HG03457 (cell line): ENCODE results near the gene PPIF.

Experiments used
- ATAC-seq: cut with Tn5 transposase; IDR thresholded peaks from one replicate; pipeline ENCODE4 v1.9.1; 2021; ENCODE audit warnings: moderate number of reproducible peaks; ENCODE audit not compliant: unreplicated experiment

PPIF gene

DNA sequence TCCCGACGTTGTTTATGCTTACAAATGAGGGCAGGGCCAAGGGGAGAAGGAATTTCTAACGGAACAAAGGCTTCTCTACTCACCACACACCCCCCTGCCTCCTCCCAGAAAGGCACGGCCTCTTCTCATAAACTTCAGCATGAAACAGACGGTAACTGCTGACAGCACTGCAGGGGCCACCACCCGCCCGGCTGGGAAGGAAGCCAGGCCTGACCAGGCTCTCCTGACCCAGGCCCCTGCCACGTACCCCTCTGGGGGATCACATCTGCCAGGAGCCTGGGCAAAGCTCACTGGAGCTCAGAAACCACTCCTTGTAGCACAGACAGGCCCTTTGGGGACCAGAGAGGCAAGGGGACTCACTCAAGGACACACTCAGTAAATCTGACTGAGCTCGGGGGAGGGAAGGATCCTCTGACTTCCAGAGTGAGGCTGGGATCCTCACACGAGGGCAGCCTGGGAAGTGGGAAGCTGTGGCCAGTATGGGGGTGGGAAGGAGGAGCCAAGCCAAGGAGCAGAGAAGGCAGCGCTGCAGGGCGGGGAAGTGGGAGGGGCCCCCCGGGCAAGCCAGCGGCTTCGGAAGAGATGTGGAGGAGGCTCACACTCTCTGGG lies 52.1 kb downstream of the PPIF start:
- ATAC-seq: no peak

- ATAC-seq: no peak
Observed at GRCh38 chr10:79400146-79401004, 53.1 kb downstream of the PPIF start.

DNA sequence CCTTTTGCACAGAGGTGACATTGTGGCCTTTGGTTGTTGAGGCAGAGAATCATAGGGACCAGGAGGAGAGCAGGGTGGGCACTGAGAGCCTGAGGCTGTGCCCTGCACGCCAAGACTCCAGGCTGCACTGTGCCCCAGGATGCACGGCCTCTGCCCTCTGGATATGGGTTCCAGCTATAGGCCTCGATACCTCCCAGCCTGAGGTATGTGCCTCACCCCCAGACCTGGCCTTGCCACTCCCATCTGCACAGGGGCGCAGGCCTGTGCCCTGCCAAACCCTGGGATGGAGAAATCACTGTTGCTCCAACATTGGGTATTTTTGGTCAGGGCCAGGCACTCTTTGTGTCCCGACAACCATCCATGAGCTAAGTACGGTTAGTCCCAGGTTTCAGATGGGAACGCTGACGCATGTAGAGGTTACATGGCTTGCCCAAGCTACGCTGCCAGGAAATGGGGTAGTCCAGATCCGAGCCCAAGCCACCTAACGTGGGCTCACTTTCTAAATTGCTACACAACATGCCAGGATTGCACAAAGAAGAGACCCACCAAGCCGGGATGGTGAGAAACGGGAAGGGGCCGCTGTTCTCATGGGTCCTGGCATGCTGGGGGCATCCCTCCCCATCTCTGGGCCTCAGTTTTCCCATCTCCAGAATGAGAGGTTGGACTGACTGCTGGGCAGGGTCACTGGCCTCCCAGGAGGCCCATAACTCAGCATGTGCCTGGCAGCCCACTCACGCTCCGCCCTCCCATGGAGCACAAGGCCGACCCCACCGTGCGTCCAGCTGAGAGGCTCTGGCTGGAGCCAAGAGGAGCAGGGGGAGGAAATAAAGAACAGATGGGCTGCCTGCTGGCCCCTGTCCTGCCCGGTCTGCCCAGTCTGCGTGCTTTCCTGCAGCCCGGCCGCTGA lies 54.0 kb downstream of the PPIF start:
- ATAC-seq: no peak

GRCh38 chr10:79402625-79402946 lies 55.3 kb downstream of the PPIF start:
- no peak for ATAC-seq

DNA sequence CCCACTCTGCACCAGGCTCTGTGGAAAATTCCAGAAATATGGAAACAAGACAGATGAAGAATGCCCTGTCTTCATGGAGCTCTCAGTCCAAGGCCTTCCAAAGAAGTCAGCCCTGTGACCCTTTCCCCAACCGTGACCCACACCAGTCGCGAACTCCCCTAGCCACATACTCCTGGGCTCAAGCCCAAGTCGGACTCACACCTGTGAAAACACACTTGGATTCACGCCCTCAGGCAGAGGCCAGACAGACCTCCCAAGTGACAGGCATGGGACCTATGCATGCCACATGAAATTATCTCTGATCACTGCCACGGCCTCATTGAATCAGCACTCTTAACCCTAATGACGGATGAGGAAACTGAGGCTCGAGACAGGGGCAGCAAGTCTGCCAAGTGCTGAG lies 55.7 kb downstream of the PPIF start:
- no peak for ATAC-seq

DNA sequence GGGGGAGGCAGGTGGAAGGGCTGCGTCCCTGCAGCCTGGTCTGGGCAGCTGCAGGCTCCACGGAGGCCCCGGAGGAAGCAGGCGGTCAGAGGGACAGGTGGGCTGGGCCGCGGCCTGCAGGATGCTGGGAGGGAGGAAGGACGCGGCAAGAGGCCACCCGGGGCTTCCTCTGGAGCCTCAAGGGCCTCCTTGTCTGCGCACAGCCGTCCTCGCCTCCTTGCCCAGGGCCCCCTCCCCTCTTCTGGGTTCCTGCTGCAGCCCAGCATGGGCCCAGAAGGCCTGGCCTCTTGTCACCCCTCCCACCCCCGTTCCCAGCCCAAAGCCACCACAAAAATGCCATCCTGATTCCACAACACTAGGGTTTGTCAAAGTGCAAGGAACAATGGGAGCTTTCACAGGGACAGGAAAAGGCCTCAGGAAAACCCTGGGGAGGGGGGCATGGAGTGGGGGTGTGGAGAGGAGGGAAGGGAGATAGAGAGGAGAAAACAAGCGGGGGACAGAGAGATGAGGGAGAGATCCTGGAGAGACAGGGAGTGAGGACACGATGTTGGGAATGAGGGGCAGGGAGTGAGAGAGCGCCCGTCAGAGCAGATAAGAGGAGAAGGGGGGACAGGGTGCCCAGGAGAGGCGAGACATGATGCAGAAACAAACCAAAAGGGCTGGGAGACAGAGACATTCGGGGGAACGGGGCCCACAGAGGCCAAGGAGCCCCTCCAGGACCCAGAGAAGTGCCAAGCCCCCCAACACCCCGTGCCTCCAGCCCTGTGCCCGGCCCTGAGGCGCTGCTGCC lies 56.4 kb downstream of the PPIF start:
- no peak for ATAC-seq

DNA sequence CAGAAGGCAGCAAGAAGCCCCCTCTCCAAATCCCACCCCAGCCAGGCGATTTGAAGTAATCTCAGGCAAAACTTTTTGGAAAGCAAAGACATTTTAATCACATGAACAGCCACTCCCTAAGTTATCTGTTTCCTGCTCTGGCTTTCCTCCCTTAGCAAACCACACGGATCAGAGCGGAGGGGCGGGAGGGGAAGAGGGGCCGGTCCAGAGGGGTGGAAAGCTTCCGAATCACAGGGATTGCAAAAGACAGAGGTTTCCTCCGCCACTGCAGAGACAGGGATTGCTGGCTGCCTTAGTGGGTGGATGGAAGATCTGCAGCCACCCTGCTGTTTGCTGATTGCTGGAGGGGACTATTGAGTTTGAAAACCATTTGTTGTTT lies 57.0 kb downstream of the PPIF start:
- ATAC-seq: no peak

- ATAC-seq: no peak
Observed at GRCh38 chr10:79404690-79405131, 57.4 kb downstream of the PPIF start.
